Esophagus muscularis mucosa (tissue), 4 donors: ENCODE results near the gene TMEM131L.

Source experiments
- EP300 ChIP-seq: sonication (generic); formaldehyde crosslinking; IDR thresholded peaks from one replicate; pipeline ENCODE4 v1.6.1; 2017; ENCODE audit warnings: antibody characterized with exemption
- POLR2A ChIP-seq: fragments of 450-650 bp; IDR thresholded peaks from one replicate; pipeline ENCODE4 v1.6.1; 2017; ENCODE audit warnings: antibody characterized with exemption, moderate library complexity, mild to moderate bottlenecking, low read depth
- POLR2AphosphoS5 ChIP-seq, 2 donors: sonication (generic); formaldehyde crosslinking; IDR thresholded peaks; one replicate each; pipeline ENCODE4 v1.6.1; 2017; ENCODE audit warnings: antibody characterized with exemption in 2 of 2
- TF ChIP-seq, protein P1 (sequence below), 3 experiments: fragments of 200-600 bp in 2 of 3; fragments of 450-650 bp in 1 of 3; sonication (generic) in 2 of 3; IDR thresholded peaks; one replicate each; pipeline ENCODE4 v1.5.1; 2017 to 2019; ENCODE audit warnings: antibody characterized with exemption in 3 of 3, mild to moderate bottlenecking in 2 of 3, moderate library complexity in 1 of 3

DNA sequence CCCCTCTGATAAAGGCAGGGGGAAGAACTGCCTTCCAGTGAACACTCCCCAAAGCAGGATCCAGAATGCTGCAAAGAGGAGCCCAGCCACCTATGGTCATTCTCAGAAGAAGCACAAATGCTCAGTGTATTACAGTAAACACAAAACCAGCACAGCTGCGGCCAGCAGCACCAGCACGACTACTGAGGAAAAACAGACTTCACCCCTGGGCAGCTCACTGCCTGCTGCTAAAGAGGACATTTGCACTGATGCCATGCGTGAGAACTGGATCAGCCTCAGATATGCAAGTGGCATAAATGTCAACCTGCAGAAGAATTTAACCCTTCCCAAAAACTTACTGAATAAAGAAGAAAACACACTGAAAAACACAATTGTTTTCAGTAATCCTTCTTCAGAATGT, 137.7 kb downstream of the TMEM131L start:
- no peak for TF ChIP-seq POLR2AphosphoS5 (IDR thresholded peaks at IDR 0.05)
- TF ChIP-seq, protein P1, sequence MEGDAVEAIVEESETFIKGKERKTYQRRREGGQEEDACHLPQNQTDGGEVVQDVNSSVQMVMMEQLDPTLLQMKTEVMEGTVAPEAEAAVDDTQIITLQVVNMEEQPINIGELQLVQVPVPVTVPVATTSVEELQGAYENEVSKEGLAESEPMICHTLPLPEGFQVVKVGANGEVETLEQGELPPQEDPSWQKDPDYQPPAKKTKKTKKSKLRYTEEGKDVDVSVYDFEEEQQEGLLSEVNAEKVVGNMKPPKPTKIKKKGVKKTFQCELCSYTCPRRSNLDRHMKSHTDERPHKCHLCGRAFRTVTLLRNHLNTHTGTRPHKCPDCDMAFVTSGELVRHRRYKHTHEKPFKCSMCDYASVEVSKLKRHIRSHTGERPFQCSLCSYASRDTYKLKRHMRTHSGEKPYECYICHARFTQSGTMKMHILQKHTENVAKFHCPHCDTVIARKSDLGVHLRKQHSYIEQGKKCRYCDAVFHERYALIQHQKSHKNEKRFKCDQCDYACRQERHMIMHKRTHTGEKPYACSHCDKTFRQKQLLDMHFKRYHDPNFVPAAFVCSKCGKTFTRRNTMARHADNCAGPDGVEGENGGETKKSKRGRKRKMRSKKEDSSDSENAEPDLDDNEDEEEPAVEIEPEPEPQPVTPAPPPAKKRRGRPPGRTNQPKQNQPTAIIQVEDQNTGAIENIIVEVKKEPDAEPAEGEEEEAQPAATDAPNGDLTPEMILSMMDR (IDR thresholded peaks at IDR 0.05) = no peak
- TF ChIP-seq POLR2A = no peak
- TF ChIP-seq EP300 = no peak
